CD4-positive, alpha-beta T cell treated with Interleukin-17A for 1 hour (primary cell): Measurements from ENCODE around the gene SYMPK.
"Not testable (repeated sequence)": the region's sequence is repeated elsewhere in the genome, so short reads cannot be mapped to it uniquely, and the experiment has no call there.

ENCODE experiments used
- DNase-seq: peaks from one replicate; pipeline ENCODE4 v3.0.0-alpha.2; 2020

The SYMPK gene

GRCh38 chr19:45885556-45886426, 22.8 kb upstream of the SYMPK start, which contains the start of gene IRF2BP1:
Gene IRF2BP1, minus strand, starts transcription at chr19:45886141. Its CDS starts 367 bp downstream, at chr19:45885774.
- DNase-seq, result peak; percentile 93

GRCh38 chr19:45884682-45885555, 22.0 kb upstream of the SYMPK start:
- no peak for DNase-seq

DNA sequence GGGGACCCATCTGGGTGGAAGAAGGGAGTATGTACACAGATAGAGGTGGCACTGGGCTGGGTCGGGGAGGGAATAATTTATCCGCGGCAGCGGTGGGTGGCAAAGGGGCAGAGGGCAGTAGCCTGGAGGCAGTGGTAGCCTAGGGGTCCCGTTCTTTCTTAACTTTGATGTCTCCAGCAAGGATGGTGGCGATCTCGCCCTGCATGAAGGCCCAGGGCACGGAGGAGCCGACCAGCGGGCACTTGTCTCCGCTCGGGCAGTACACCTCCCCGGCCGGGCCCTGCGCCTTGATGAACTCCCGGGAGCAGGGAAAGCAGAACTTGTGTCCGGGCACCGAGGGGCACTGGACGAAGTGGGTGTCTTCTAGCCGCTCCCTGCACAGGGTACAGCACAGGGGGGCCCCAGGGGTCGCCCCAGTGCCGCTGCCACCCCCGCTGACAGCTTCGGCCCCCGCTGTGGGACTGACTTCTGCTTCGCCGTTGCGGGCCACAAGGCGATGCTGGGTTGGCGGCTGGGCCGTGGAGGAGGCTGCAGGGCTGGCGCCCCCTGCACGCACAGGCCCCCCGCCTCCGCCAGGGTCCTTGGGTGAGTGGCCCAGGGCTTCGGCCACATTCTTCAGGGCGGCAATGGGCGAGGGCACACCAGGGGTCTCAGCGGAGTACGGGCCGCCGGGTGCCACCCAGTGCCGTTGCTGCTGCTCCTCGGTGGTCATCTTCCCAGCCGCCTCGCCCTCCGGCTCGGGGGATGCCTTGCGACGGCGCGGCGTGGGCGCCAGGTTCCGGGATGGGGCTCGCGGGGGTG, 21.1 kb upstream of the SYMPK start:
- DNase-seq, result no peak

DNA sequence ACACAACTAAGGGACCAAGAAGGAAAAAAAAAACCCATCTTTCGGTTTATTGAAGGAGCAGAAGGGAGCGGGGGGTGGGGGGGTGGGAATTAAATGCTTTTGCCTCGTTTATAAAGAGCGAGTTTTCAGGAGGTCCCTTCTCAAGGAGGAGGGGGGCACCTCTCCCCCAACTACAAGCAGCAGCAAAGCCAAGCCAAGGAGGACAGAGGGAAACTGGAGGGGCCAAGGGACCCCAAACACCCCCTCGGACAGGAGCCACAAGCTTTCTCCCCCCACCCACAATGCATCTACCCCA, 20.6 kb upstream of the SYMPK start:
- no peak for DNase-seq

DNA sequence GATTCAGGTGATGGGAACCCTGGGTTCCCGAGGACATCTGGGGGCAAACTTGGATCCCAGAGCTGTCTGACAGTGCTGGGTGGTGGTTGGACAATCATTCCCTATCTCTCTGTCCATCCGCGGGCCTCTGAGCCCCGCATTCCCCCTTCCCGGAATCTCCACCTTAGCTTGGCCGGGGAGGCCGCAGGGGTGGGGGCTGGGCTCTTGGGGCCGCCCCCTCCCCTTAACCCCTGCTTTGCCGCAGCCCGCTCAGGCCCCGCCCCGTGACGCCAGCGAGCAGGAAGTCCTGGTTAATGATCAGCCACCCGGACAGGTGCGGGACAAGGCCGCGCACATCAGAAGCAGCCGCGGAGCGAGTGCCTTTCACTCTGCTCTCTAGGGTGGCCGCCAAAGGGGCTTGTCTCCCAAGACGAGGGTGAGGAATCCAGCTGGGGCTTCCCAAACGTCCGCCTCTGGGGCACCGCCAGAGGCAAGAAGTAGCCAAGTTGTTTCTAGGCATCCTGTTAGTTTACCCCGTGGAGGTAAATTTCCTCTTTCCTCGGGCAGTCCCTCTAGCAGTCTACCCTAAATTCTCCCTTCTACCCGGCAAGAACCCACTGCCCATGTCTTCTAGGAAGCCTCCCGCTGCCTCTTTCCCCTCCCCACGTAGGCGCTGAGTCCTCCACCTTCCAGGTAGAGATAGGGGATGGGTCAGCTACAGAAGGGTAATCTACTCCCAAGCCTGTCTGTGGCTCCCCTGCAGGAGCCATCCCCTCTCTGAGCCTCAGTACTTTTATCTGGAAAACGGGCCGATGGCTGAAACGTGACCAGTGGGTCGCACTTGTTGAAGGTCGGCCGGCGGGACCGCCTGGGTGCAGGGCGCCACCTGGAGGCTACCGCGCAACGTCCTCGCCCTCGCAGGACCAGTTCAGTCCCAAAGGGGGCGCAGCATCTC, 20.0 kb upstream of the SYMPK start:
- DNase-seq, result peak; percentile 88

DNA sequence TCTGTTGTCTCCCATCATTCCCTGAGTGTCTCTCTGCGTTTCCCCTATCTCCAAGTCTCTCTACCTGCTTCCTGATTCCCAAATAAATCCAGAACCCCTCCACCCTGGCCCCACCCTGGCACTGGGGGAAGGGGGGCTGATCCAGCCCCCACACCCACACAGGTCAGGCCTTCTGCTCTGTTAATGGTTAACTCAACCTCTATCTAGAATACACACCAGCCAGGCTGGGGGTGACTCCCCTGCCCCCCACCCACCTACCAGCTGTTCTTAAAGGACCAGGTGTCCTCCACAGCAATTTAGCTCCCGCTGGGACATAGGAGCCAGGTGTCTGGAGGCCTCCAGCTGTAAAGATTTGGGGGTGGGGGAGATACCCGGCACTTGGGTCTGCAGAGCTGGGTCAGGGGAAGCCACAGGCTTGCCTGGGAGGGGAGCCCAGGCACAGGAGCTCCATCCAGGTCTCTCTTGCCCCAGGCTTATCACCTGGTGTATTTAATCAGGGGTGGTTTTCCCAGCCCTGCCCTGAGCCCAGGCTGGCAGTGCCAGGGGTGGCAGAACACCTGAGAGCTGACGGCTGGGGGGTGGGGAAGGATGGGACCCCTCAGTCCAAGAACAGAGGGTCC, 19.1 kb upstream of the SYMPK start:
- no peak for DNase-seq

GRCh38 chr19:45881082-45881908, 18.3 kb upstream of the SYMPK start:
- no peak for DNase-seq

- DNase-seq, result no peak
These were observed 17.0 kb upstream of the SYMPK start for GRCh38 chr19:45879971-45880370.

- no peak for DNase-seq
These were observed 16.1 kb upstream of the SYMPK start for GRCh38 chr19:45879055-45879454.

DNA sequence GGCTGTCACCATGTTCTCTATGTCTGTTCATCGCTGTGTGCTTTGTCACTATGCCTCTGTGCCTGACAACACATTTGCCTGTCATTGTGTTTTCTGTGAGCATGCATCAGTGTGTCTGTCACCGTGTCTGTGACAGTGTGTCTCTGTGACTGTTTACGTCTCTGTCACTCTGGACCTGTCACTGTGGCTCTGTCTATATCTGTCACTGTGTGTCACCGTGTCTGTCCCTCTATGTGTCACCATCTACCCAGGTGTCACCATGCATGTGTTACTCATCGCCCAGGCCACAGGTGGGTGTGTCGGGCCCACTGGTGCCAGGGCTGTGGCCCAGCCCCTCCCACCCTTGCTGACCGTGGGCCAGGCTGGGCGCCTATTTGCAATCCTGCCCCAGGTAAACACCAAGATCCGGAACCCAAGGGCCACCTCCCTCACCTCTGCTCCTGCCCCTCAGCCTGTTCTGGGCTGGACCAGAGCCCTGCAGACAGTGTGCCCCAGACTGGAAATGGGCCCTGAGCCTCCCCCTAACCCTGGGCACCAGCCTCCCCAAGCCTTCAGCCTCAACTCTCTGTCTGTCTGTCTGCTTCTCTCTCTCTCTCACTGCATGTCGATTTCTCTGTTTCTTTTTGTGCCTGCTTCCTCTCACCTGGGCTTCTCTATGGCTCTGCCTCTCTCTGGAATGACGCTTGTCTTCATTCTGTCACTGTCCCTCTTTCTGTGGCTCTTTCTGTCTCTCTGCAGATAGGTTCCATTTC, 15.3 kb upstream of the SYMPK start:
- no peak for DNase-seq

- peak; percentile 8 for DNase-seq
These were observed 13.7 kb upstream of the SYMPK start for GRCh38 chr19:45876411-45877197.

DNA sequence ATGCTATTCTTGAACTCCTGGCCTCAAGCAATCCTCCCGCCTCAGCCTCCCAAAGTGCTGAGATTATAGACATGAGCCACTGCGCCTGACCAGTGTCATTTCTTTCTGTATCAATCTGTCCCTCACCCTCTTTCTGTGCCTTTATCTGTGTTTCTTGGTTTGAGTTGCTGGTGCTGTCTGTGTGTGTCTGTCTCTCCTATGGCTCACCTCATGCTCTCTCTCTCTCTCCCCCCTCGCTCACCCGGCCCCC, 13.1 kb upstream of the SYMPK start:
- no peak for DNase-seq

DNA sequence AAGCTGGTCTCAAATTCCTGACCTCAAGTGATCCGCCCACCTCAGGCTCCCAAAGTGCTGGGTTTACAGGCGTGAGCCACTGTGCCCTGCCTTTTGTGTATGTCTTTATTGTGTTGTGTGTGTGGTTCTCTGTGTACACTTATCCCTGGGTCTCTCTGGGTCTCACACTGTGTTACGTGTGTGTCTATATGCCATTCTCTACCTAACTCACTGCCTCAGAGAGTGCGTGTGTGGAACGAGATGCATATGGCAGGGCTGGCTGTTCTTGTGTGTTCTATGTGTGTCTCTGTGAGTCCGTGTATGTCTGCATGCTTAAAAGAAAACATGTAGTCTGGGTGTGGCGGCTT, 11.6 kb upstream of the SYMPK start:
- DNase-seq, result no peak

DNA sequence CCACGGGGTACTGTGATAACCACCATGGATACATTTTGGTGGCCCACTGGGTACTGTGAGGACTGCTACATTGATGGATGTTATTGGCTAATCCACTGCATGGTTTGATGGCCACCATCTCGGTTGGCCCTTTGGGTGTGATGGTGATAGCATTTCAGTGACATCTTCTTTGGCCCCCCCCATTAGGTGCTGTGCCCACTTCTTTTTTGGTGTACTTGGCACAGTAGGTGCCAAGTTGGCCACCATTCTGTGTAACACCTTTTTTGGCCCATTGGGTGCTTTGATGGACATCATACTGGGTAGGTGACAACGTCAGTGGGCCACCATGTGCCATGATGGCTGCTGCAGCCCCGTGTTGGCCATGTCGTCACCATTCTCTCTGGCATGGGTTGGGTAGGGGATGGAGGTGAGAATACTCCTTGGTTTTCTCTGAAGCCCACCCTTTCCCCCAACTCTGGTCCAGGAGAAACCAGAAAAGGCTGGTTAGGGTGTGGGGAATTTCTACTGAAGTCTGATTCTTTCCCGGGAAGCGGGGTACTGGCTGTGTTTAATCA, 10.3 kb upstream of the SYMPK start:
- no peak for DNase-seq

DNA sequence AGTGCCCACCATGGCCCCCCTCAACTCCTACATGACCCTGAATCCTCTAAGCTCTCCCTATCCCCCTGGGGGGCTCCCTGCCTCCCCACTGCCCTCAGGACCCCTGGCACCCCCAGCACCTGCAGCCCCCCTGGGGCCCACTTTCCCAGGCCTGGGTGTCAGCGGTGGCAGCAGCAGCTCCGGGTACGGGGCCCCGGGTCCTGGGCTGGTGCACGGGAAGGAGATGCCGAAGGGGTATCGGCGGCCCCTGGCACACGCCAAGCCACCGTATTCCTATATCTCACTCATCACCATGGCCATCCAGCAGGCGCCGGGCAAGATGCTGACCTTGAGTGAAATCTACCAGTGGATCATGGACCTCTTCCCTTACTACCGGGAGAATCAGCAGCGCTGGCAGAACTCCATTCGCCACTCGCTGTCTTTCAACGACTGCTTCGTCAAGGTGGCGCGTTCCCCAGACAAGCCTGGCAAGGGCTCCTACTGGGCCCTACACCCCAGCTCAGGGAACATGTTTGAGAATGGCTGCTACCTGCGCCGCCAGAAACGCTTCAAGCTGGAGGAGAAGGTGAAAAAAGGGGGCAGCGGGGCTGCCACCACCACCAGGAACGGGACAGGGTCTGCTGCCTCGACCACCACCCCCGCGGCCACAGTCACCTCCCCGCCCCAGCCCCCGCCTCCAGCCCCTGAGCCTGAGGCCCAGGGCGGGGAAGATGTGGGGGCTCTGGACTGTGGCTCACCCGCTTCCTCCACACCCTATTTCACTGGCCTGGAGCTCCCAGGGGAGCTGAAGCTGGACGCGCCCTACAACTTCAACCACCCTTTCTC, 9.4 kb upstream of the SYMPK start:
- no peak for DNase-seq

- no peak for DNase-seq
These were observed 7.9 kb upstream of the SYMPK start for GRCh38 chr19:45870798-45871197.

DNA sequence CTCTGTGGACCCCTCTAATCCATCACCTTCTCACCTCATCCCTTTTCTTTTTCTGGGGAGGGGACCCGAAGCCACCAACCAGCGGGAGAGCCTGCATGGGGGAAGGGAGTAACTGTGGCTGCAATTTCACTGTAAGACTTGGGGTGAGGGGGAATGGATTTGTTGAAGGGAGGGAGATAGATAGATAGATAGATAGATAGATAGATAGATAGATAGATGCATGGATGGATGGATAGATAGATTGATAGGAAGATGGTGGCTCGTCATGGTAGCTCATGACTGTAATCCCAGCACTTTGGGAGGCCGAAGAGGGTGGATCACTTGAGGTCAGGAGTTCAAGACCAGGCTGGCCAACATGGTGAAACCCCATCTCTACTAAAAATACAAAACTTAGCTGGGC, 4.3 kb upstream of the SYMPK start:
- not testable (repeated sequence) for DNase-seq
